Ishikawa (cell line): ENCODE data around the gene HES1.

Source experiments
- CEBPB ChIP-seq: IDR thresholded peaks from 2 replicates; pipeline ENCODE4 v1.6.1; 2012
- CREB1 ChIP-seq: IDR thresholded peaks from 2 replicates; pipeline ENCODE4 v1.6.1; 2012; ENCODE audit warnings: low read depth
- EGR1 ChIP-seq: IDR thresholded peaks from 2 replicates; pipeline ENCODE4 v1.6.1; 2012
- EP300 ChIP-seq: IDR thresholded peaks from 2 replicates; pipeline ENCODE4 v1.6.1; 2012; ENCODE audit warnings: borderline replicate concordance
- FOXM1 ChIP-seq: IDR thresholded peaks from 2 replicates; pipeline ENCODE4 v1.6.1; 2012; ENCODE audit warnings: low read depth, borderline replicate concordance
- MAX ChIP-seq: IDR thresholded peaks from 2 replicates; pipeline ENCODE4 v1.6.1; 2012
- RAD21 ChIP-seq: IDR thresholded peaks from 2 replicates; pipeline ENCODE4 v1.6.1; 2012; ENCODE audit warnings: low read depth
- REST ChIP-seq: IDR thresholded peaks from 2 replicates; pipeline ENCODE4 v1.6.1; 2012; ENCODE audit warnings: low read depth, mild to moderate bottlenecking
- TAF1 ChIP-seq: IDR thresholded peaks from 2 replicates; pipeline ENCODE4 v1.6.1; 2012; ENCODE audit warnings: low read depth, mild to moderate bottlenecking
- TCF12 ChIP-seq: IDR thresholded peaks from 2 replicates; pipeline ENCODE4 v1.6.1; 2012; ENCODE audit warnings: low read depth
- TEAD4 ChIP-seq: IDR thresholded peaks from 2 replicates; pipeline ENCODE4 v1.6.1; 2012
- USF1 ChIP-seq: IDR thresholded peaks from 2 replicates; pipeline ENCODE4 v1.6.1; 2012
- YY1 ChIP-seq: IDR thresholded peaks from 2 replicates; pipeline ENCODE4 v1.6.1; 2012; ENCODE audit warnings: low read depth
- ZBTB7A ChIP-seq: IDR thresholded peaks from 2 replicates; pipeline ENCODE4 v1.6.1; 2012; ENCODE audit warnings: low read depth

- no peak for TF ChIP-seq EGR1
- no peak for TF ChIP-seq MAX
- TF ChIP-seq ZBTB7A: no peak
- no peak for TF ChIP-seq TAF1
- TF ChIP-seq USF1: no peak
- TF ChIP-seq CREB1: no peak
- no peak for TF ChIP-seq TEAD4
- no peak for TF ChIP-seq FOXM1
- no peak for TF ChIP-seq RAD21
- TF ChIP-seq REST: no peak
- no peak for TF ChIP-seq EP300
- TF ChIP-seq YY1: no peak
- no peak for TF ChIP-seq CEBPB
- no peak for TF ChIP-seq TCF12
Measured at GRCh38 chr3:194156095-194156494, 20.1 kb downstream of the HES1 start.
